Measurements from ENCODE around the gene SULT1B1. TPM values are rescaled to one million over a fixed set of nuclear protein-coding genes. Genes with fewer than 3 reads are reported as not detected.

The SULT1B1 gene
- total and polyA plus RNA-seq, 10 of the 15 experiments (the other 5 are each of a cell fraction or from before 2014, with no cell fraction given), result 0.01 to 0.05 (median 0.01) TPM; not detected in 7

DNA sequence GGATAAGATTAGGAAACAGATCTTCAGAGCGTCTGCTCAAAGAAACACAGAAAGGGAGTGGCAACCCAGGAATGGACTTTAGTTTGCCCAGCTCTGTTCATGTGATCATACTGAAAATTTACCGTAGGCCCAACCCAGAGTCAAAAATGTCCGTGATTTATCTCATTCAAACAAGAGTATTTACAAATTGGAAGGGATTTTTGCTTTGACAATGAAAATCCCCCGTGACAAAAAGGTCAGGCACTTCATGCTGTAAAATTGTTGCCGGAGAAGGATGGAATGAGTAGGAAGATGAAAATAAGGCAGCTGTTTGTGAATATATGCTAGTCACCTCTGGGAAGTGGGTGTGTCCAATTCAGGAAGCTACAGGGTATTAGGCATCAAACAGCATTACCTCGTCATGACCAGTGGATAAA lies 1.2 kb downstream of the SULT1B1 start:
- in situ Hi-C loops (cut with MboI), result no loop called here

More for the DNA sequence above, 1.2 kb downstream of the SULT1B1 start:
- ATAC-seq (no peak), FAIRE-seq (no peak), DNase-seq (ENCODE audit: low read depth, low spot score) (no peak)
- H3K36me3 ChIP-seq (ENCODE audit: control insufficient read depth in 2 of 2, insufficient read depth in 2 of 2, low read length in 1 of 2), result no peaks in the 10 kb centered on the region
- H3K4me1 ChIP-seq (ENCODE audit: control insufficient read depth, insufficient read depth, low read length), result no peaks in the 10 kb centered on the region
- TF ChIP-seq ASH2L (IDR thresholded peaks at IDR 0.05; ENCODE audit: borderline replicate concordance, low read depth), result no peak
- TF ChIP-seq, protein P1, sequence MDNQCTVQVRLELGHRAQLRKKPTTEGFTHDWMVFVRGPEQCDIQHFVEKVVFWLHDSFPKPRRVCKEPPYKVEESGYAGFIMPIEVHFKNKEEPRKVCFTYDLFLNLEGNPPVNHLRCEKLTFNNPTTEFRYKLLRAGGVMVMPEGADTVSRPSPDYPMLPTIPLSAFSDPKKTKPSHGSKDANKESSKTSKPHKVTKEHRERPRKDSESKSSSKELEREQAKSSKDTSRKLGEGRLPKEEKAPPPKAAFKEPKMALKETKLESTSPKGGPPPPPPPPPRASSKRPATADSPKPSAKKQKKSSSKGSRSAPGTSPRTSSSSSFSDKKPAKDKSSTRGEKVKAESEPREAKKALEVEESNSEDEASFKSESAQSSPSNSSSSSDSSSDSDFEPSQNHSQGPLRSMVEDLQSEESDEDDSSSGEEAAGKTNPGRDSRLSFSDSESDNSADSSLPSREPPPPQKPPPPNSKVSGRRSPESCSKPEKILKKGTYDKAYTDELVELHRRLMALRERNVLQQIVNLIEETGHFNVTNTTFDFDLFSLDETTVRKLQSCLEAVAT (IDR thresholded peaks at IDR 0.05), result no peak
- no peak for TF ChIP-seq ZBED1 (IDR thresholded peaks at IDR 0.05; ENCODE audit: borderline replicate concordance)
- TF ChIP-seq ATF7 (IDR thresholded peaks at IDR 0.05; ENCODE audit: low read depth), result no peak
- TF ChIP-seq CREB1 (IDR thresholded peaks at IDR 0.05; ENCODE audit: low read depth), result no peak
- TF ChIP-seq, protein P2, sequence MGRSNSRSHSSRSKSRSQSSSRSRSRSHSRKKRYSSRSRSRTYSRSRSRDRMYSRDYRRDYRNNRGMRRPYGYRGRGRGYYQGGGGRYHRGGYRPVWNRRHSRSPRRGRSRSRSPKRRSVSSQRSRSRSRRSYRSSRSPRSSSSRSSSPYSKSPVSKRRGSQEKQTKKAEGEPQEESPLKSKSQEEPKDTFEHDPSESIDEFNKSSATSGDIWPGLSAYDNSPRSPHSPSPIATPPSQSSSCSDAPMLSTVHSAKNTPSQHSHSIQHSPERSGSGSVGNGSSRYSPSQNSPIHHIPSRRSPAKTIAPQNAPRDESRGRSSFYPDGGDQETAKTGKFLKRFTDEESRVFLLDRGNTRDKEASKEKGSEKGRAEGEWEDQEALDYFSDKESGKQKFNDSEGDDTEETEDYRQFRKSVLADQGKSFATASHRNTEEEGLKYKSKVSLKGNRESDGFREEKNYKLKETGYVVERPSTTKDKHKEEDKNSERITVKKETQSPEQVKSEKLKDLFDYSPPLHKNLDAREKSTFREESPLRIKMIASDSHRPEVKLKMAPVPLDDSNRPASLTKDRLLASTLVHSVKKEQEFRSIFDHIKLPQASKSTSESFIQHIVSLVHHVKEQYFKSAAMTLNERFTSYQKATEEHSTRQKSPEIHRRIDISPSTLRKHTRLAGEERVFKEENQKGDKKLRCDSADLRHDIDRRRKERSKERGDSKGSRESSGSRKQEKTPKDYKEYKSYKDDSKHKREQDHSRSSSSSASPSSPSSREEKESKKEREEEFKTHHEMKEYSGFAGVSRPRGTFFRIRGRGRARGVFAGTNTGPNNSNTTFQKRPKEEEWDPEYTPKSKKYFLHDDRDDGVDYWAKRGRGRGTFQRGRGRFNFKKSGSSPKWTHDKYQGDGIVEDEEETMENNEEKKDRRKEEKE (IDR thresholded peaks at IDR 0.05), result no peak
- no peak for TF ChIP-seq DPF2 (IDR thresholded peaks at IDR 0.05)
- no peak for TF ChIP-seq ZNF207 (IDR thresholded peaks at IDR 0.05; ENCODE audit: borderline replicate concordance)
- TF ChIP-seq NFXL1 (IDR thresholded peaks at IDR 0.05; ENCODE audit: borderline replicate concordance), result no peak
- no peak for TF ChIP-seq BRCA1 (IDR thresholded peaks at IDR 0.05; ENCODE audit: low read depth, low read length)
- no peak for TF ChIP-seq BHLHE40 (IDR thresholded peaks at IDR 0.05; ENCODE audit: borderline replicate concordance in 1 of 2, low read depth in 2 of 2, low read length in 1 of 2)
- no peak for TF ChIP-seq ZNF24 (IDR thresholded peaks at IDR 0.05)
- TF ChIP-seq RAD51 (IDR thresholded peaks at IDR 0.05), result no peak
- no peak for TF ChIP-seq HDAC2 (IDR thresholded peaks at IDR 0.05)
- no peak for TF ChIP-seq SREBF2 (IDR thresholded peaks at IDR 0.05; ENCODE audit: low read length)
- TF ChIP-seq CHD4 (IDR thresholded peaks at IDR 0.05), result no peak
- TF ChIP-seq ZSCAN29 (IDR thresholded peaks at IDR 0.05), result no peak
- H3K4me3 ChIP-seq, result no peak overlapping the region
- SMC1A ChIA-PET (ENCODE audit: uncharacterized antibody, unreplicated experiment), result no interaction called here
- intact Hi-C loops (cut with micrococcal nuclease; ENCODE audit: unreplicated experiment), result no loop called here
- H3K79me2 ChIP-seq (ENCODE audit: control insufficient read depth, insufficient read depth, low read length), result no peaks in the 10 kb centered on the region
- H3K4me2 ChIP-seq (ENCODE audit: control insufficient read depth, insufficient read depth), result no peak overlapping the region
- H4K20me1 ChIP-seq (ENCODE audit: control insufficient read depth, insufficient read depth), result no peaks in the 10 kb centered on the region
- no peaks in the 10 kb centered on the region for H3K9me3 ChIP-seq (replicated peaks; ENCODE audit: control insufficient read depth, insufficient read depth, low read length)
- 35% methylated on average over 6 of the region's 6 CpGs for WGBS (ENCODE audit: insufficient coverage, insufficient replicate concordance, low lambda C conversion rate, missing lambda C conversion rate)
- BruUV-seq (replicated peaks), result no TSS peak
- H3K9ac ChIP-seq (ENCODE audit: control insufficient read depth, insufficient read depth, low read length), result no peak overlapping the region
- H3K27me3 ChIP-seq (replicated peaks in 1 of 2; ENCODE audit: control insufficient read depth in 2 of 2, insufficient read depth in 2 of 2, low read length in 1 of 2), result no peaks in the 10 kb centered on the region
- CTCF ChIA-PET, result no interaction called here
- no peak overlapping the region for H3K27ac ChIP-seq (ENCODE audit: control insufficient read depth, insufficient read depth)
- POLR2A ChIA-PET, result no interaction called here
- H2AFZ ChIP-seq (ENCODE audit: control insufficient read depth, low read depth, low read length), result no peak overlapping the region
- RAD21 ChIA-PET (ENCODE audit: unreplicated experiment), result no interaction called here
